Astrocyte (in vitro differentiated cells and primary cell): ENCODE measurements around the gene HPS3.
"Not testable (repeated sequence)": the region's sequence is repeated elsewhere in the genome, so short reads cannot be mapped to it uniquely, and the experiment has no call there.

Source experiments
- CTCF ChIP-seq: IDR thresholded peaks from 2 replicates; pipeline ENCODE4 v1.5.1; 2011; ENCODE audit warnings: low read depth, mild to moderate bottlenecking, inconsistent platforms, low read length, moderate library complexity; ENCODE audit not compliant: insufficient read depth
- EZH2 ChIP-seq: IDR thresholded peaks from 2 replicates; pipeline ENCODE4 v1.6.1; 2012; ENCODE audit warnings: mild to moderate bottlenecking, low read length, inconsistent platforms; ENCODE audit not compliant: insufficient read depth

DNA sequence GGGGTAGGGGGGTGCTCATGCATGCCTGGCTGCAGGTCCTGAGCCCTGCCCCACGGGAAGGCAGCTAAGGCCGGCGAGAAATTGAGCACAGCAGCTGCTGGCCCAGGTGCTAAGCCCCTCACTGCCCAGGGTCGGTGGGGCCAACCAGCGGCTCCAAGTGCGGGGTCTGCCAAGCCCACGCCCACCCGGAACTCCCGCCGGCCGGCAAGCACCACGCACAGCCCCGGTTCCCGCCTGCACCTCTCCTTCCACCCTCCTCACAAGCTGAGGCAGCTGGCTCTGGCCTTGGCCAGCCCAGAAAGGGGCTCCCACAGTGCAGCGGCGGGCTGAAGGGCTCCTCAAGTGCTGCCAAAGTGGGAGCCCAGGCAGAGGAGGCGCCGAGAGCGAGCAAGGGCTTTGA, 31.5 kb upstream of the HPS3 start:
- not testable (repeated sequence) for TF ChIP-seq CTCF, EZH2
